ENCODE data around the gene SRPK1. TPM values are rescaled to one million over a fixed set of nuclear protein-coding genes. Genes with fewer than 3 reads are reported as not detected.

SRPK1 gene
- total RNA-seq, 1 experiment from 2014 or later, result 101 TPM

GRCh38 chr6:35898003-35898402, 22.9 kb downstream of the SRPK1 start:
- no peak for DNase-seq
- no peak overlapping the region for H3K4me3 ChIP-seq
- H3K36me3 ChIP-seq, result peaks cover 29% of the 10 kb centered on the region
- no peaks in the 10 kb centered on the region for H3K27me3 ChIP-seq
- H3K4me1 ChIP-seq, result no peaks in the 10 kb centered on the region
- no peak overlapping the region for H3K27ac ChIP-seq
- no peaks in the 10 kb centered on the region for H3K9me3 ChIP-seq (replicated peaks)

GRCh38 chr6:35897486-35897885, 23.4 kb downstream of the SRPK1 start:
- H3K9me3 ChIP-seq (replicated peaks), result no peaks in the 10 kb centered on the region
- no peak overlapping the region for H3K27ac ChIP-seq
- DNase-seq, result no peak
- H3K4me3 ChIP-seq, result no peak overlapping the region
- no peaks in the 10 kb centered on the region for H3K4me1 ChIP-seq
- H3K36me3 ChIP-seq, result peaks cover 29% of the 10 kb centered on the region
- no peaks in the 10 kb centered on the region for H3K27me3 ChIP-seq

- Histone ChIP-seq H3K9me3 (replicated peaks) (no peaks in the 10 kb centered on the region), H3K27ac (no peak overlapping the region), H3K4me3 (no peak overlapping the region), H3K4me1 (no peaks in the 10 kb centered on the region), H3K36me3 (peaks cover 29% of the 10 kb centered on the region), H3K27me3 (no peaks in the 10 kb centered on the region)
- no peak for DNase-seq
These were observed 23.9 kb downstream of the SRPK1 start for GRCh38 chr6:35897036-35897435.

GRCh38 chr6:35896228-35896627, 24.7 kb downstream of the SRPK1 start:
- no peak for DNase-seq
- H3K4me1 ChIP-seq, result no peaks in the 10 kb centered on the region
- no peak overlapping the region for H3K27ac ChIP-seq

GRCh38 chr6:35895560-35895959, 25.3 kb downstream of the SRPK1 start:
- no peak for DNase-seq
- peaks cover 19% of the 10 kb centered on the region for H3K36me3 ChIP-seq
- H3K27me3 ChIP-seq, result no peaks in the 10 kb centered on the region

More at GRCh38 chr6:35896228-35896627, 24.7 kb downstream of the SRPK1 start:
- Histone ChIP-seq H3K27me3 (no peaks in the 10 kb centered on the region), H3K4me3 (no peak overlapping the region), H3K36me3 (peaks cover 22% of the 10 kb centered on the region), H3K9me3 (replicated peaks) (no peaks in the 10 kb centered on the region)

GRCh38 chr6:35894776-35895175, 26.1 kb downstream of the SRPK1 start:
- Histone ChIP-seq H3K27ac (no peak overlapping the region), H3K4me1 (no peaks in the 10 kb centered on the region), H3K36me3 (peaks cover 17% of the 10 kb centered on the region), H3K4me3 (no peak overlapping the region), H3K9me3 (replicated peaks) (no peaks in the 10 kb centered on the region), H3K27me3 (no peaks in the 10 kb centered on the region)
- no peak for DNase-seq

More at GRCh38 chr6:35895560-35895959, 25.3 kb downstream of the SRPK1 start:
- Histone ChIP-seq H3K4me3 (no peak overlapping the region), H3K27ac (no peak overlapping the region), H3K4me1 (no peaks in the 10 kb centered on the region), H3K9me3 (replicated peaks) (no peaks in the 10 kb centered on the region)

GRCh38 chr6:35893246-35893645, 27.7 kb downstream of the SRPK1 start:
- Histone ChIP-seq H3K9me3 (replicated peaks) (no peaks in the 10 kb centered on the region), H3K36me3 (peaks cover 23% of the 10 kb centered on the region), H3K4me3 (no peak overlapping the region), H3K4me1 (no peaks in the 10 kb centered on the region), H3K27me3 (no peaks in the 10 kb centered on the region), H3K27ac (no peak overlapping the region)
- DNase-seq, result no peak

- peaks cover 28% of the 10 kb centered on the region for H3K36me3 ChIP-seq
- H3K4me3 ChIP-seq, result no peak overlapping the region
- H3K4me1 ChIP-seq, result no peaks in the 10 kb centered on the region
- H3K9me3 ChIP-seq (replicated peaks), result no peaks in the 10 kb centered on the region
- no peaks in the 10 kb centered on the region for H3K27me3 ChIP-seq
- no peak for DNase-seq
- H3K27ac ChIP-seq, result no peak overlapping the region
These were observed 28.4 kb downstream of the SRPK1 start for GRCh38 chr6:35892482-35892881.

GRCh38 chr6:35879151-35879550, 41.7 kb downstream of the SRPK1 start:
- Histone ChIP-seq H3K27ac (no peak overlapping the region), H3K27me3 (no peaks in the 10 kb centered on the region), H3K36me3 (peaks cover 51% of the 10 kb centered on the region), H3K4me1 (no peaks in the 10 kb centered on the region), H3K9me3 (replicated peaks) (peaks cover 3% of the 10 kb centered on the region; the same call in 1 of the 2 replicates), H3K4me3 (no peak overlapping the region)
- DNase-seq, result no peak

GRCh38 chr6:35876902-35877301, 44.0 kb downstream of the SRPK1 start:
- H3K27ac ChIP-seq, result no peak overlapping the region
- DNase-seq, result peak in 1 of 2 experiments; percentile 39
- H3K27me3 ChIP-seq, result no peaks in the 10 kb centered on the region
- H3K36me3 ChIP-seq, result peaks cover 41% of the 10 kb centered on the region
- no peak overlapping the region for H3K4me3 ChIP-seq
- no peaks in the 10 kb centered on the region for H3K4me1 ChIP-seq
- H3K9me3 ChIP-seq (replicated peaks), result peaks cover 3% of the 10 kb centered on the region; the same call in 1 of the 2 replicates

GRCh38 chr6:35874730-35875129, 46.2 kb downstream of the SRPK1 start:
- Histone ChIP-seq H3K36me3 (peaks cover 42% of the 10 kb centered on the region), H3K27me3 (no peaks in the 10 kb centered on the region), H3K9me3 (replicated peaks) (no peaks in the 10 kb centered on the region; the same call in 1 of the 2 replicates), H3K4me3 (no peak overlapping the region), H3K4me1 (no peaks in the 10 kb centered on the region), H3K27ac (no peak overlapping the region)
- no peak for DNase-seq

GRCh38 chr6:35859367-35859766, 61.5 kb downstream of the SRPK1 start:
- Histone ChIP-seq H3K4me3 (no peak overlapping the region), H3K36me3 (peaks cover 57% of the 10 kb centered on the region), H3K4me1 (no peaks in the 10 kb centered on the region), H3K27ac (no peak overlapping the region), H3K27me3 (no peaks in the 10 kb centered on the region), H3K9me3 (replicated peaks) (no peaks in the 10 kb centered on the region)
- no peak for DNase-seq

GRCh38 chr6:35857853-35858252, 63.0 kb downstream of the SRPK1 start:
- Histone ChIP-seq H3K4me1 (no peaks in the 10 kb centered on the region), H3K36me3 (peaks cover 64% of the 10 kb centered on the region), H3K4me3 (no peak overlapping the region), H3K27me3 (no peaks in the 10 kb centered on the region), H3K9me3 (replicated peaks) (no peaks in the 10 kb centered on the region), H3K27ac (no peak overlapping the region)
- DNase-seq, result no peak

- Histone ChIP-seq H3K9me3 (replicated peaks) (no peaks in the 10 kb centered on the region), H3K27me3 (no peaks in the 10 kb centered on the region), H3K4me3 (no peak overlapping the region), H3K27ac (no peak overlapping the region), H3K36me3 (peaks cover 72% of the 10 kb centered on the region), H3K4me1 (no peaks in the 10 kb centered on the region)
- DNase-seq, result no peak
These were observed 64.6 kb downstream of the SRPK1 start for GRCh38 chr6:35856250-35856649.

GRCh38 chr6:35852994-35853393, 67.9 kb downstream of the SRPK1 start:
- Histone ChIP-seq H3K36me3 (peaks cover 68% of the 10 kb centered on the region), H3K9me3 (replicated peaks) (no peaks in the 10 kb centered on the region), H3K4me3 (no peak overlapping the region), H3K27me3 (no peaks in the 10 kb centered on the region), H3K27ac (no peak overlapping the region), H3K4me1 (no peaks in the 10 kb centered on the region)
- no peak for DNase-seq

- H3K4me3 ChIP-seq, result no peak overlapping the region
- peaks cover 56% of the 10 kb centered on the region for H3K36me3 ChIP-seq
- no peak overlapping the region for H3K27ac ChIP-seq
- H3K9me3 ChIP-seq (replicated peaks), result no peaks in the 10 kb centered on the region
- H3K27me3 ChIP-seq, result no peaks in the 10 kb centered on the region
- no peaks in the 10 kb centered on the region for H3K4me1 ChIP-seq
- DNase-seq, result no peak
These were observed 70.7 kb downstream of the SRPK1 start for GRCh38 chr6:35850208-35850607.

Measured in SJCRH30 (cell line).